ENCODE data around the gene TCEA2. TPM values are rescaled to one million over a fixed set of nuclear protein-coding genes. Genes with fewer than 3 reads are reported as not detected.
A peak's percentile ranks its signal among the peaks of the same experiment; 100 is the strongest.

TCEA2 gene
- total and polyA plus RNA-seq, 2 of the 13 experiments (the other 11 are each of a cell fraction or from before 2014, with no cell fraction given) = 28.1 to 33.7 TPM

- TF ChIP-seq MTF2 (CRISPR knock-in tag; IDR thresholded peaks at IDR 0.05; ENCODE audit: borderline replicate concordance) = 0 out of 2 replicates have a peak, but pooled peaks have one; percentile 25
- TF ChIP-seq HNF4A (CRISPR knock-in tag; IDR thresholded peaks at IDR 0.05) = no peak
- no peak for TF ChIP-seq NFE2L1 (CRISPR knock-in tag; IDR thresholded peaks at IDR 0.05; ENCODE audit: borderline replicate concordance)
- TF ChIP-seq, protein P1, sequence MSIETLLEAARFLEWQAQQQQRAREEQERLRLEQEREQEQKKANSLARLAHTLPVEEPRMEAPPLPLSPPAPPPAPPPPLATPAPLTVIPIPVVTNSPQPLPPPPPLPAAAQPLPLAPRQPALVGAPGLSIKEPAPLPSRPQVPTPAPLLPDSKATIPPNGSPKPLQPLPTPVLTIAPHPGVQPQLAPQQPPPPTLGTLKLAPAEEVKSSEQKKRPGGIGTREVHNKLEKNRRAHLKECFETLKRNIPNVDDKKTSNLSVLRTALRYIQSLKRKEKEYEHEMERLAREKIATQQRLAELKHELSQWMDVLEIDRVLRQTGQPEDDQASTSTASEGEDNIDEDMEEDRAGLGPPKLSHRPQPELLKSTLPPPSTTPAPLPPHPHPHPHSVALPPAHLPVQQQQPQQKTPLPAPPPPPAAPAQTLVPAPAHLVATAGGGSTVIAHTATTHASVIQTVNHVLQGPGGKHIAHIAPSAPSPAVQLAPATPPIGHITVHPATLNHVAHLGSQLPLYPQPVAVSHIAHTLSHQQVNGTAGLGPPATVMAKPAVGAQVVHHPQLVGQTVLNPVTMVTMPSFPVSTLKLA (IDR thresholded peaks at IDR 0.05) = 0 out of 2 replicates have a peak, but pooled peaks have one; percentile 15
- no peak for TF ChIP-seq ZNF75D (CRISPR knock-in tag; IDR thresholded peaks at IDR 0.05; ENCODE audit: borderline replicate concordance)
- no peak for TF ChIP-seq MLLT10 (CRISPR knock-in tag; IDR thresholded peaks at IDR 0.05)
- no peak for TF ChIP-seq ZKSCAN1 (IDR thresholded peaks at IDR 0.05; ENCODE audit: low read length)
- TF ChIP-seq, protein P2, sequence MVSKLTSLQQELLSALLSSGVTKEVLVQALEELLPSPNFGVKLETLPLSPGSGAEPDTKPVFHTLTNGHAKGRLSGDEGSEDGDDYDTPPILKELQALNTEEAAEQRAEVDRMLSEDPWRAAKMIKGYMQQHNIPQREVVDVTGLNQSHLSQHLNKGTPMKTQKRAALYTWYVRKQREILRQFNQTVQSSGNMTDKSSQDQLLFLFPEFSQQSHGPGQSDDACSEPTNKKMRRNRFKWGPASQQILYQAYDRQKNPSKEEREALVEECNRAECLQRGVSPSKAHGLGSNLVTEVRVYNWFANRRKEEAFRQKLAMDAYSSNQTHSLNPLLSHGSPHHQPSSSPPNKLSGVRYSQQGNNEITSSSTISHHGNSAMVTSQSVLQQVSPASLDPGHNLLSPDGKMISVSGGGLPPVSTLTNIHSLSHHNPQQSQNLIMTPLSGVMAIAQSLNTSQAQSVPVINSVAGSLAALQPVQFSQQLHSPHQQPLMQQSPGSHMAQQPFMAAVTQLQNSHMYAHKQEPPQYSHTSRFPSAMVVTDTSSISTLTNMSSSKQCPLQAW (CRISPR knock-in tag; IDR thresholded peaks at IDR 0.05) = peak; percentile 74
- no peak; the same call in none of the 2 replicates for TF ChIP-seq MTA1 (CRISPR knock-in tag; IDR thresholded peaks at IDR 0.05; ENCODE audit: borderline replicate concordance)
- no peak for TF ChIP-seq MTF1 (CRISPR knock-in tag; IDR thresholded peaks at IDR 0.05)
- TF ChIP-seq ZNF12 (CRISPR knock-in tag; IDR thresholded peaks at IDR 0.05) = peak; percentile 79; the same call in 1 of the 2 replicates
- peak; percentile 69; the same call in 1 of the 2 replicates for TF ChIP-seq TOE1 (CRISPR knock-in tag; IDR thresholded peaks at IDR 0.05)
- TF ChIP-seq NCOA1 (CRISPR knock-in tag; IDR thresholded peaks at IDR 0.05) = no peak
- TF ChIP-seq KLF15 (CRISPR knock-in tag; IDR thresholded peaks at IDR 0.05; ENCODE audit: borderline replicate concordance) = peak; percentile 57
- no peak for TF ChIP-seq ZBTB42 (CRISPR knock-in tag; IDR thresholded peaks at IDR 0.05)
- peak; percentile 44 for TF ChIP-seq NFYC (CRISPR knock-in tag; IDR thresholded peaks at IDR 0.05)
- peak; percentile 80; the same call in 1 of the 2 replicates for TF ChIP-seq CCDC6 (CRISPR knock-in tag; IDR thresholded peaks at IDR 0.05)
- peak; percentile 29 for TF ChIP-seq ZNF407 (CRISPR knock-in tag; IDR thresholded peaks at IDR 0.05; ENCODE audit: not compliant biosample characterization)
- TF ChIP-seq ZNF225 (CRISPR knock-in tag; IDR thresholded peaks at IDR 0.05) = peak; percentile 67; the same call in 1 of the 2 replicates
Measured at GRCh38 chr20:64041040-64041780, 21.8 kb upstream of the TCEA2 start (continued).
